H9 (cell line): ENCODE data around the gene TMEM164. TPM values are rescaled to one million over a fixed set of nuclear protein-coding genes. Genes with fewer than 3 reads are reported as not detected.
A peak's percentile ranks its signal among the peaks of the same experiment; 100 is the strongest.

Source experiments
- DNase-seq: peaks from one replicate; pipeline ENCODE4 v3.0.0-alpha.2; 2017
- H2AFZ ChIP-seq: one replicate; pipeline ENCODE4 v1.6.1; 2013; ENCODE audit warnings: mild to moderate bottlenecking, low read length, control low read depth, moderate library complexity
- H2AK5ac ChIP-seq: 2 replicates; pipeline ENCODE4 v1.6.1; 2013; ENCODE audit warnings: low read length, control low read depth, mixed read lengths; ENCODE audit not compliant: insufficient read length
- H2BK120ac ChIP-seq: one replicate; pipeline ENCODE4 v1.6.1; 2013; ENCODE audit warnings: low read depth, mild to moderate bottlenecking, low read length, control low read depth, inconsistent platforms; ENCODE audit not compliant: poor library complexity, severe bottlenecking
- H2BK12ac ChIP-seq: 2 replicates; pipeline ENCODE4 v1.6.1; 2013; ENCODE audit warnings: low read length, control low read depth, mixed read lengths, low read depth; ENCODE audit not compliant: insufficient read length
- H2BK15ac ChIP-seq: 2 replicates; pipeline ENCODE4 v1.6.1; 2013; ENCODE audit warnings: low read depth, low read length, control low read depth
- H2BK20ac ChIP-seq: one replicate; pipeline ENCODE4 v1.6.1; 2013; ENCODE audit warnings: low read depth, mild to moderate bottlenecking, low read length, control low read depth, inconsistent platforms; ENCODE audit not compliant: poor library complexity, severe bottlenecking
- H2BK5ac ChIP-seq: 2 replicates; pipeline ENCODE4 v1.6.1; 2013; ENCODE audit warnings: low read length, control low read depth, mixed read lengths; ENCODE audit not compliant: insufficient read length
- H3K14ac ChIP-seq: 2 replicates; pipeline ENCODE4 v1.6.1; 2013; ENCODE audit warnings: low read length, control low read depth; ENCODE audit not compliant: insufficient read depth
- H3K18ac ChIP-seq: 2 replicates; pipeline ENCODE4 v1.6.1; 2013; ENCODE audit warnings: low read depth, mild to moderate bottlenecking, mixed read lengths, low read length, control low read depth; ENCODE audit not compliant: insufficient read length
- H3K23ac ChIP-seq: 2 replicates; pipeline ENCODE4 v1.6.1; 2013; ENCODE audit warnings: low read length, control low read depth, mixed read lengths, low read depth; ENCODE audit not compliant: insufficient read length
- H3K23me2 ChIP-seq: 2 replicates; pipeline ENCODE4 v1.6.1; 2013; ENCODE audit warnings: low read depth, mild to moderate bottlenecking, mixed read lengths, low read length, control low read depth; ENCODE audit not compliant: insufficient read length, poor library complexity, severe bottlenecking
- H3K27ac ChIP-seq: 2 replicates; pipeline ENCODE4 v1.5.1; 2013; ENCODE audit warnings: low read length, control low read depth, mixed read lengths, low read depth; ENCODE audit not compliant: insufficient read length
- H3K27me3 ChIP-seq: 2 replicates; pipeline ENCODE4 v1.6.1; 2013; ENCODE audit warnings: low read length, control low read depth, inconsistent platforms; ENCODE audit not compliant: insufficient read depth
- H3K4ac ChIP-seq: 2 replicates; pipeline ENCODE4 v1.6.1; 2013; ENCODE audit warnings: low read depth, mild to moderate bottlenecking, control low read depth, inconsistent platforms, low read length, moderate library complexity
- H3K4me1 ChIP-seq: 2 replicates; pipeline ENCODE4 v1.6.1; 2013; ENCODE audit warnings: low read length, control low read depth, inconsistent platforms; ENCODE audit not compliant: insufficient read depth
- H3K4me2 ChIP-seq: 2 replicates; pipeline ENCODE4 v1.6.1; 2013; ENCODE audit warnings: low read length, control low read depth, mixed read lengths; ENCODE audit not compliant: insufficient read length, insufficient read depth
- H3K56ac ChIP-seq: 2 replicates; pipeline ENCODE4 v1.6.1; 2013; ENCODE audit warnings: low read depth, mild to moderate bottlenecking, mixed read lengths, low read length, control low read depth; ENCODE audit not compliant: insufficient read length
- H3K79me1 ChIP-seq: 2 replicates; pipeline ENCODE4 v1.6.1; 2013; ENCODE audit warnings: low read depth, mild to moderate bottlenecking, moderate library complexity, low read length, control low read depth, inconsistent platforms; ENCODE audit not compliant: insufficient read depth, poor library complexity, severe bottlenecking
- H3K79me2 ChIP-seq: 2 replicates; pipeline ENCODE4 v1.6.1; 2013; ENCODE audit warnings: low read length, control low read depth, inconsistent platforms; ENCODE audit not compliant: insufficient read depth
- H3K9ac ChIP-seq: 2 replicates; pipeline ENCODE4 v1.6.1; 2013; ENCODE audit warnings: low read length, control low read depth, mixed read lengths; ENCODE audit not compliant: insufficient read length; ENCODE audit errors: extremely low read depth
- H3K9me3 ChIP-seq: one replicate; pipeline ENCODE4 v1.6.1; 2013; ENCODE audit warnings: low read depth, low read length, inconsistent platforms; ENCODE audit not compliant: control insufficient read depth
- H3T11ph ChIP-seq: one replicate; pipeline ENCODE4 v1.6.1; 2013; ENCODE audit warnings: mild to moderate bottlenecking, low read length, control low read depth, inconsistent platforms
- H4K20me1 ChIP-seq: one replicate; pipeline ENCODE4 v1.6.1; 2013; ENCODE audit not compliant: control insufficient read depth, insufficient read length, insufficient read depth
- H4K5ac ChIP-seq: 2 replicates; pipeline ENCODE4 v1.6.1; 2013; ENCODE audit warnings: low read depth, mild to moderate bottlenecking, mixed read lengths, low read length, control low read depth; ENCODE audit not compliant: insufficient read length
- H4K8ac ChIP-seq: replicated peaks from 2 replicates; pipeline ENCODE4 v1.6.1; 2013; ENCODE audit warnings: low read length, control low read depth, mixed read lengths, low read depth; ENCODE audit not compliant: insufficient read length
- H4K91ac ChIP-seq: 2 replicates; pipeline ENCODE4 v1.6.1; 2013; ENCODE audit warnings: low read depth, mild to moderate bottlenecking, moderate library complexity, mixed read lengths, low read length, control low read depth; ENCODE audit not compliant: insufficient read length
- H3K27ac Mint-ChIP-seq, 3 experiments: 2 replicates in 2 of 3; 3 replicates in 1 of 3; pipeline ENCODE4 v1.8.0; 2020 to 2021; ENCODE audit warnings: mixed read lengths in 3 of 3, mild to moderate bottlenecking in 1 of 3, moderate library complexity in 1 of 3
- H3K27me3 Mint-ChIP-seq: 2 replicates; pipeline ENCODE4 v1.8.0; 2021; ENCODE audit warnings: low read depth, mild to moderate bottlenecking, moderate library complexity, mixed read lengths
- H3K36me3 Mint-ChIP-seq, 3 experiments: 2 replicates in 2 of 3; 3 replicates in 1 of 3; pipeline ENCODE4 v1.8.0; 2020 to 2021; ENCODE audit warnings: low read depth in 3 of 3, mixed read lengths in 3 of 3; ENCODE audit not compliant: insufficient read depth in 1 of 3
- H3K4me1 Mint-ChIP-seq, 2 experiments: 2 replicates each; pipeline ENCODE4 v1.8.0; 2020; ENCODE audit warnings: mixed read lengths in 2 of 2
- H3K4me3 Mint-ChIP-seq, 2 experiments: 2 replicates in 1 of 2; 3 replicates in 1 of 2; pipeline ENCODE4 v1.8.0; 2020 to 2021; ENCODE audit warnings: mild to moderate bottlenecking in 2 of 2, mixed read lengths in 2 of 2, moderate library complexity in 1 of 2
- H3K9me3 Mint-ChIP-seq, 2 experiments: 2 replicates in 1 of 2; 3 replicates in 1 of 2; pipeline ENCODE4 v1.8.0; 2020; ENCODE audit warnings: mild to moderate bottlenecking in 2 of 2, mixed read lengths in 2 of 2, moderate library complexity in 1 of 2
- CTCF ChIP-seq: fragments of 200-600 bp; sonication (generic); conservative IDR thresholded peaks from 3 replicates; pipeline ENCODE4 v1.8.0; 2021; ENCODE audit warnings: antibody characterized with exemption, mild to moderate bottlenecking
- WGBS: extraction: QIAGEN DNeasy Blood & Tissue Kit; methylation state at CpG from one replicate; pipeline ENCODE4 v1.1.7; 2013; ENCODE audit warnings: missing lambda C conversion rate, low lambda C conversion rate, mixed read lengths; ENCODE audit not compliant: insufficient read length; ENCODE audit errors: extremely low coverage; 5-methylcytosine and 5-hydroxymethylcytosine counted together
- total RNA-seq: library from RNA; stranded (reverse); gene quantifications from 2 replicates; pipeline ENCODE4 v1.2.1, GENCODE V29; 2021

The TMEM164 gene
- total RNA-seq, 1 experiment from 2014 or later: 30.4 TPM

- Mint-ChIP-seq H3K36me3 (peaks cover 7 to 16% (median 7%) of the 10 kb centered on the region in 3 experiments; a peak in 6 of 7 replicates), H3K4me3 (no peak overlapping the region), H3K27ac (no peak overlapping the region), H3K4me1 (peaks cover 22 to 29% of the 10 kb centered on the region in 2 experiments), H3K9me3 (peaks cover 6 to 7% of the 10 kb centered on the region in 2 experiments; a peak in 4 of 5 replicates), H3K27me3 (no peaks in the 10 kb centered on the region)
- Histone ChIP-seq H3K79me1 (no peaks in the 10 kb centered on the region), H3K56ac (no peak overlapping the region), H3K23me2 (no peaks in the 10 kb centered on the region), H3K9me3 (no peaks in the 10 kb centered on the region), H4K5ac (no peak overlapping the region), H3K27ac (no peak overlapping the region), H2BK12ac (no peak overlapping the region), H4K8ac (no peak overlapping the region), H3K23ac (no peak overlapping the region), H4K91ac (no peak overlapping the region), H3K4me1 (peaks cover 4% of the 10 kb centered on the region; the same call in 1 of the 2 replicates), H2BK15ac (no peak overlapping the region; the same call in 1 of the 2 replicates), H3K4ac (no peak overlapping the region), H3K79me2 (no peaks in the 10 kb centered on the region), H3K27me3 (no peaks in the 10 kb centered on the region), H4K20me1 (no peaks in the 10 kb centered on the region), H2BK5ac (peak overlapping the region; percentile 31), H3K18ac (no peak overlapping the region), H2AK5ac (no peak overlapping the region), H2BK20ac (no peak overlapping the region), H3K14ac (no peak overlapping the region), H3T11ph (no peak overlapping the region), H3K9ac (no peak overlapping the region), H3K4me2 (no peak overlapping the region), H2BK120ac (no peak overlapping the region), H2AFZ (no peak overlapping the region)
- no peak for TF ChIP-seq CTCF
- WGBS: no CpG with 5 or more reads among the region's 6 CpGs
- DNase-seq: no peak
Observed at GRCh38 chrX:110182865-110183264, 180.0 kb downstream of the TMEM164 start.
